Nephron progenitor cell (in vitro differentiated cells): ENCODE results near the gene FMNL2.
A peak's percentile ranks its signal among the peaks of the same experiment; 100 is the strongest.

ENCODE experiments used
- DNase-seq: peaks from one replicate; pipeline ENCODE4 v3.0.0; 2021
- H3K27ac Mint-ChIP-seq: 2 replicates; pipeline ENCODE4 v1.8.0; 2021; ENCODE audit warnings: mild to moderate bottlenecking, moderate library complexity, mixed read lengths
- H3K27me3 Mint-ChIP-seq: 2 replicates; pipeline ENCODE4 v1.8.0; 2021; ENCODE audit warnings: mild to moderate bottlenecking, low read depth, mixed read lengths; ENCODE audit not compliant: poor library complexity
- H3K36me3 Mint-ChIP-seq: 2 replicates; pipeline ENCODE4 v1.8.0; 2021; ENCODE audit warnings: low read depth, mixed read lengths
- H3K4me1 Mint-ChIP-seq: 2 replicates; pipeline ENCODE4 v1.8.0; 2021; ENCODE audit warnings: mixed read lengths
- H3K4me3 Mint-ChIP-seq: 2 replicates; pipeline ENCODE4 v1.8.0; 2021; ENCODE audit warnings: mild to moderate bottlenecking, moderate library complexity, mixed read lengths
- H3K9me3 Mint-ChIP-seq: 2 replicates; pipeline ENCODE4 v1.8.0; 2021; ENCODE audit warnings: mild to moderate bottlenecking, moderate library complexity, mixed read lengths
- CTCF ChIP-seq: fragments of 200-600 bp; sonication (generic); IDR thresholded peaks from 2 replicates; pipeline ENCODE4 v1.5.0; 2021; ENCODE audit warnings: antibody characterized with exemption

The FMNL2 gene

GRCh38 chr2:152445375-152445774 is 110.4 kb downstream of the FMNL2 start:
- no peak for TF ChIP-seq CTCF
- Mint-ChIP-seq H3K27me3 (no peaks in the 10 kb centered on the region), H3K4me3 (no peak overlapping the region), H3K9me3 (no peaks in the 10 kb centered on the region), H3K36me3 (peaks cover 9% of the 10 kb centered on the region), H3K27ac (no peak overlapping the region), H3K4me1 (peaks cover 58% of the 10 kb centered on the region)
- no peak for DNase-seq

- no peaks in the 10 kb centered on the region for H3K9me3 Mint-ChIP-seq
- no peak for DNase-seq
- H3K27me3 Mint-ChIP-seq, result peaks cover 4% of the 10 kb centered on the region
- H3K4me3 Mint-ChIP-seq, result no peak overlapping the region
- H3K27ac Mint-ChIP-seq, result no peak overlapping the region
- peaks cover 9% of the 10 kb centered on the region for H3K36me3 Mint-ChIP-seq
- no peak for TF ChIP-seq CTCF
- peaks cover 59% of the 10 kb centered on the region for H3K4me1 Mint-ChIP-seq
These were observed 110.8 kb downstream of the FMNL2 start for GRCh38 chr2:152445791-152446201.

- Mint-ChIP-seq H3K36me3 (peaks cover 9% of the 10 kb centered on the region), H3K4me3 (no peak overlapping the region), H3K27me3 (peaks cover 4% of the 10 kb centered on the region), H3K9me3 (no peaks in the 10 kb centered on the region), H3K4me1 (peaks cover 56% of the 10 kb centered on the region), H3K27ac (no peak overlapping the region)
- no peak for TF ChIP-seq CTCF
- no peak for DNase-seq
These were observed 111.2 kb downstream of the FMNL2 start for GRCh38 chr2:152446213-152446612.

GRCh38 chr2:152447897-152448296 is 112.9 kb downstream of the FMNL2 start:
- H3K36me3 Mint-ChIP-seq, result peaks cover 4% of the 10 kb centered on the region
- H3K27me3 Mint-ChIP-seq, result peaks cover 4% of the 10 kb centered on the region
- peak overlapping the region; percentile 47 for H3K27ac Mint-ChIP-seq
- no peaks in the 10 kb centered on the region for H3K9me3 Mint-ChIP-seq
- peaks cover 62% of the 10 kb centered on the region for H3K4me1 Mint-ChIP-seq
- no peak for TF ChIP-seq CTCF
- H3K4me3 Mint-ChIP-seq, result no peak overlapping the region
- no peak for DNase-seq

GRCh38 chr2:152448606-152449005 is 113.6 kb downstream of the FMNL2 start:
- DNase-seq, result no peak
- Mint-ChIP-seq H3K9me3 (no peaks in the 10 kb centered on the region), H3K4me1 (peaks cover 62% of the 10 kb centered on the region), H3K36me3 (no peaks in the 10 kb centered on the region), H3K4me3 (no peak overlapping the region), H3K27ac (peak overlapping the region; percentile 46), H3K27me3 (peaks cover 4% of the 10 kb centered on the region)
- TF ChIP-seq CTCF, result no peak

GRCh38 chr2:152449578-152449977 is 114.6 kb downstream of the FMNL2 start:
- Mint-ChIP-seq H3K4me3 (peak overlapping the region; percentile 0), H3K27me3 (peaks cover 4% of the 10 kb centered on the region), H3K27ac (peak overlapping the region; percentile 1), H3K36me3 (peaks cover under 1% of the 10 kb centered on the region), H3K9me3 (no peaks in the 10 kb centered on the region), H3K4me1 (peaks cover 63% of the 10 kb centered on the region)
- no peak for TF ChIP-seq CTCF
- no peak for DNase-seq
